ENCODE results near the gene OR14A16.

OR14A16 gene

GRCh38 chr1:247833601-247834000 is 9.7 kb upstream of the OR14A16 start:
- no peak for TF ChIP-seq ZFHX2 (tag by site-specific recombination; conservative IDR thresholded peaks at IDR 0.05)
- TF ChIP-seq IKZF3 (tag by site-specific recombination; IDR thresholded peaks at IDR 0.05) = no peak
- no peak for TF ChIP-seq GLIS1 (tag by site-specific recombination; IDR thresholded peaks at IDR 0.05)
- ChIA-PET POLR2A (no interaction called here), CTCF (no interaction called here)
- Histone ChIP-seq H3K4me3 (ENCODE audit: low read depth, low read length) (no peak overlapping the region), H3K9me3 (ENCODE audit: control insufficient read depth, insufficient read depth, low read depth, low read length) (no peaks in the 10 kb centered on the region), H3K36me3 (ENCODE audit: control insufficient read depth in 2 of 2, insufficient read depth in 1 of 2, low read length in 2 of 2) (no peaks in the 10 kb centered on the region), H3K4me1 (ENCODE audit: control insufficient read depth, insufficient read depth, low read length) (no peaks in the 10 kb centered on the region), H3K27ac (ENCODE audit: extremely low read depth, low read depth, low read length) (no peak overlapping the region)

- Histone ChIP-seq H3K4me1 (ENCODE audit: control insufficient read depth, insufficient read depth, low read length) (no peaks in the 10 kb centered on the region), H3K27ac (ENCODE audit: extremely low read depth, low read depth, low read length) (no peak overlapping the region), H3K9me3 (ENCODE audit: control insufficient read depth, insufficient read depth, low read depth, low read length) (no peaks in the 10 kb centered on the region), H3K36me3 (ENCODE audit: control insufficient read depth in 2 of 2, insufficient read depth in 1 of 2, low read length in 2 of 2) (no peaks in the 10 kb centered on the region), H3K4me3 (ENCODE audit: low read depth, low read length) (no peak overlapping the region)
- CTCF ChIA-PET = no interaction called here
- POLR2A ChIA-PET = no interaction called here
- TF ChIP-seq ZSCAN18 (tag by site-specific recombination; IDR thresholded peaks at IDR 0.05) (no peak), ZNF211 (tag by site-specific recombination; IDR thresholded peaks at IDR 0.05; ENCODE audit: low read depth) (no peak), ZSCAN30 (tag by site-specific recombination; IDR thresholded peaks at IDR 0.05) (no peak), ZNF239 (tag by site-specific recombination; IDR thresholded peaks at IDR 0.05) (no peak), ZSCAN23 (tag by site-specific recombination; IDR thresholded peaks at IDR 0.05) (no peak), ZNF555 (tag by site-specific recombination; conservative IDR thresholded peaks at IDR 0.05) (no peak), KLF7 (tag by site-specific recombination; IDR thresholded peaks at IDR 0.05; ENCODE audit: borderline replicate concordance) (no peak), ZNF335 (tag by site-specific recombination; conservative IDR thresholded peaks at IDR 0.05) (no peak), HOXA7 (CRISPR knock-in tag; IDR thresholded peaks at IDR 0.05; ENCODE audit: borderline replicate concordance) (no peak), ZBTB44 (tag by site-specific recombination; IDR thresholded peaks at IDR 0.05) (no peak), REPIN1 (tag by site-specific recombination; IDR thresholded peaks at IDR 0.05; ENCODE audit: low read depth) (no peak), MYNN (tag by site-specific recombination; IDR thresholded peaks at IDR 0.05; ENCODE audit: borderline replicate concordance) (no peak), BCL6B (tag by site-specific recombination; IDR thresholded peaks at IDR 0.05) (no peak), PRDM1 (tag by site-specific recombination; IDR thresholded peaks at IDR 0.05) (no peak), ZNF513 (tag by site-specific recombination; IDR thresholded peaks at IDR 0.05) (no peak), ZNF560 (tag by site-specific recombination; IDR thresholded peaks at IDR 0.05; ENCODE audit: borderline replicate concordance) (no peak), PRDM4 (tag by site-specific recombination; IDR thresholded peaks at IDR 0.05) (no peak), ZNF146 (tag by site-specific recombination; IDR thresholded peaks at IDR 0.05) (no peak), HOXC10 (CRISPR knock-in tag; IDR thresholded peaks at IDR 0.05) (no peak), ZNF610 (tag by site-specific recombination; IDR thresholded peaks at IDR 0.05; ENCODE audit: borderline replicate concordance) (no peak)
Observed at GRCh38 chr1:247829656-247830055, 5.7 kb upstream of the OR14A16 start.

Data from HEK293 (cell line).